ENCODE results near the gene SHROOM4. TPM values are rescaled to one million over a fixed set of nuclear protein-coding genes. Genes with fewer than 3 reads are reported as not detected.

Gene SHROOM4
- polyA plus RNA-seq, 1 donor, result 22.0 TPM

DNA sequence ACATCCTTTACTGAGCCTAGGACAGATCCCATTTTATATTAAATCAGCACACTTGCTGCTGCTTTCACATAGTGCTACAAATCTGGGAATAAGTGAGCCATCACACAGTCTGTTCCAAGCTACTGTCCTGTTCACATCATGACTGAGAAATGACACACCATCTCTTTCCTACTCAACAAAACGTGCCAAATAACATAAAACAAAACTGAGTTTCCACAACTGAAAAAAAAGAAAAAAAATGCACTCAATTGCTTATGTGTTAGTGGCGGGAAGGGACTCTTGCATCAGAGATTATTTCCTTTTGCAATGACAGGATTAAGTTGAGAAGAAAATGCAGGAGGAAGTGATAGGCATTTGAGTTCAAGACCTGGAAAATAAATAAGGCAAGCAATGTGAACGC is 109.0 kb downstream of the SHROOM4 start:
- no peak for DNase-seq

DNA sequence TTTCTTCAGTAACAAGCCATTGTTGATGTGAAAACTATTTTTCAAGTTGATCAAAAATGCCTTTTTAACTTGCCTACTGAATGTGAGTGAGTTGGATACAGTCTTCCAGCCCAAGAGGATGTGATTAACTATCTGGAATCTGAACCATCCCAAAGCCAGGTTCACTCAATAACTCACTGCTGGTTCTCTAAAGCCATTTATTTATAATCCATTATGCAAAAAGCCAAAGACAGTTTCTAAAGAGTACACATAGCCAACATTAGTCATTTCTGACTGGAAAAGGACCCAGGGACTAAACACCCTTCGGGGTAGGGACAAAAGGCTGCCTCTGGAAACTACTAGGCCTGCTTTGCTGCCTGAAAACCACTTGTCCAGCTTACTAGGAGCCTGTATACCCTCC is 109.6 kb downstream of the SHROOM4 start:
- no peak for DNase-seq

DNA sequence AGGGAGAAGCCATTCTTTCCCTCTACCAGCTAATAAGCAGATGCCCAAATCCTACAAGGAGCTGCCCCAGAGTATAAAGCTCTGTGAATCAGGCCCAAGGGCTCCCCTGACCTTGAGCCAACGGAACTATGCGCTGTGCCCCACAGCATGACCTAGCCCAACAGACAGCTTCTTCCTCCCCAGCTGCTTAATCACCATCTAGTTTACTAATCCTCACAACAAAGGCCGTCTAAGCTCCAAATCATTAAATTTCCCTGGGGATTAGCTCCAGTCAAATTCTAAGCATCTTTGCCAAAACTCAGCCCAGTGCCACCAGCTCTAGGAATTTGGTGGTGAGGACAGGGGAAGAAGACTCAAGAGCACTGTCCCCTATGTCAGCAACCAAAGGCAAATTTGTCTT is 113.1 kb downstream of the SHROOM4 start:
- DNase-seq, result no peak

DNA sequence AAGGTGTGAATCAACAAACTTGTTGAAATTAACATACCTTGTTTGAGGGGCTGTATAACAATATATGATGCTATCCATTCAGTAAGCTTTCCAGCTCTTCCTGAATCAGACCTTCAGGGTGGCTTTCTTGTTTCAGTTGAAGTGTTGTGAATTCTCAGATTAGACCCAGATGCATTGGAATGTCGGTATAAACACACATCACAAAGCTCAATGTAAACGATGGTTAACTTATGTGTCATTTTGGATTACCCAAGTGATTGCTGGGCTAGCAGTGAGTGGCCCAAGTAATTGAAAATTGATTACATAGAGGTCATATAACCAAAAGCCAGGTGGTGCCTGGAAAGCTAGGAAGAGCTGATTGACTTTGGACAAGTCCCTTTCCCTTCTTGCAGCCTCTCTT is 115.0 kb downstream of the SHROOM4 start:
- no peak for DNase-seq

DNA sequence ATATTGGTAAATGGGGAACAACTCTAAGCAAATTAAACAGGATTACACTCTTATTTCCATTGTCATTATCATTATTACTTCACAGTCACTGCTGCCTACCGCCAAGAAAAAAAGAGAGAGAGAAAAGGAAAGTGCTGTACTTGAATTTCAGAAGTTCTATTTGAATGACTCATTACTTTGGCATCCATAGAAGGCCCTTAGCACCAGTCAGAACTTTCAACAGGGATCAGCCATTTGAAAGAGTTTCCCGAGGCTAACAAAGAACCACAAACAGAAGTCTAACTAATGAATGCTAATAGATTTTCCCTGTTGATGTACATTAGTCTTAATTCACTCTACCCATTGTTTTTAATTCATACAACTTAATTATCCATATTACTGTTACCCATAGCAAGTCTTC is 116.3 kb downstream of the SHROOM4 start:
- DNase-seq, result no peak

DNA sequence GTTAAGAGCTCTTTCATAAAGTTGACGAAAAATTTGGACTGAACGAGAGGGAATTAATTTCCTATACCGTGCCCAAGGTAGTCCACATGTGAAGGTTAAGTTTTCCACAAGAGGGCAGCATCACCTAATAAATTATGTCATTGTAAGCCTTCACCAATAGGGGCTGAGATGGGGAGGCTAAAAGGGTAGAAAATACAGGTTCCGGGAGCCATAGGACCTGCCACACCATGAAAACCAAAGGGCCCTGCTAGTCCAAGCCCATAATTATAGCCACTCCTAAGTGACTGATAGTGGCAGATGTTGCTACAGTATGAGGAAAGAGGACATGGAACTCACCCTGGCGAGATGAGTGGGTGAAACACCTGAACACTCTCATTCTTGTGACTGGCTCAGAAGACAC is 122.2 kb downstream of the SHROOM4 start:
- DNase-seq, result peak; percentile 42

DNA sequence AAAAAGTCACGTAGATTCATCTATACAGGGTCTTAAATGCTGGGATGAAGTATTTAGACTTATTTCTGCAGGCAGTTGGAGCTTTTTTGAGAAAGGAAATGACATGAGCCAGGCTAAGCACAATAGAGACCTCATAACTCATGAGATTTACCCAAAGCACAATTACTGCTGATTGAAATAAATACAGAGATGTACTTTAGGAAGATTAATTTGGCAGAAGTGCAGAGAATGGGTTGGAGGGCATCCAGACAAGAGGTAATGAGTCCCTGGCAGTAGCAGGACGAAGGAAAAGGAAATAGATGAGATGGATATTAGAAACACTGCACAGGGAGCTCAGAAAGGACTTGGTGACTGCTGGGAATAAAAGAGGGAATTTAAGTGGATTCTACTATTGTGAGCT is 129.1 kb downstream of the SHROOM4 start:
- DNase-seq, result no peak

DNA sequence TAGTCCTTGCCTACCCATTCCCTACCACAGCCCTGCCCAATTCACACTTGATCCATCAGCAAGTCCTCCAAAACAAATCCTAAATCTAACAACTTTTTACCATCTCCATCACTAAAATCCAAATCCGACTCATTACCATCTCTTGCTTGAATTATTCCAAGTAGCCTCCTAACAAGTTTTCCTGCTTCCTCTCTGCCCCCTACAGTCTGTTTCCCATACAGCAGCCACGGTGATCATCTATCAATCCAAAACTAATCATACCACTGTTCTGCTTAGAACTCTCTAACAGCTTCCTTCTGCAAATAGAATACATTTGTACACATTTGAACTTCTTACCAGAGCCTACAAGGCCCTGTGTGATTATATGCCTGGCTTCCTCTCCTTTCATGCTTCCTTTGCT is 133.0 kb downstream of the SHROOM4 start:
- DNase-seq, result no peak

DNA sequence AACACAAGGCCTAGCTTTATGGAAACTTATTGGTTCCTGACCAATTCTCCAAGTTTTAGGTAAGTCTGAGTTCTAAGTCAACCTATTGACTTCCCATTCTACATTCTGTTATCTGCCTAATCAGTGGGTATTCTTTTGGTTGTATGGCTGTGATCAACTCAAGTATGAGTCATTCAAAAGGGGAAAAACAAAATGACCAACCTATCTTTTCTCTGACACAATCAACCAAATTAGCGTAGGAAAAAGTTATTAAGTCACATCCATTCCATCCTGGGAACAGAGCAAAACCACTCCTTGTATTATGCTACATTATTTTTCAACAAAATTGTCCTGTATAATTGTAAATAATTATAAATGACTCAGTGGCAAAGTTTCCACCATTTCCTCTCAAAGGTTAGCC is 136.2 kb downstream of the SHROOM4 start:
- DNase-seq, result no peak

DNA sequence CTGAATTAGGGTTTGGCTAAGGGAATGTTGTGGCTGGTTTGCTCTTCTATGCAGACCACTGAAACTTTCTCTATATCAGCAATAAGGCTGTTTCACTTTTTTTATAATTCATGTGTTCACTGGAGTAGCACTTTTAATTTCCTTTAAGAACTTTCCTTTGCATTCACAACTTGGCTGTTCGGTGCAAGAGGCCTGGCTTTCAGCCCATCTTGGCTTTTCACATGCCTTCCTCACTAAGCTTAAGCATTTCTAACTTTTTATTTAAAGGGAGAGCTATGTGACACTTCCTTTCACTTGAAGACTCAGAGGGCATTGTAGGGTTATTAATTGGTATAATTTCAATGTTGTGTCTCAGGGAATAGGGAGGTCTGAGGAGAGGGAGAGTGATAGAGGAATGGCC is 142.3 kb downstream of the SHROOM4 start:
- no peak for DNase-seq

DNA sequence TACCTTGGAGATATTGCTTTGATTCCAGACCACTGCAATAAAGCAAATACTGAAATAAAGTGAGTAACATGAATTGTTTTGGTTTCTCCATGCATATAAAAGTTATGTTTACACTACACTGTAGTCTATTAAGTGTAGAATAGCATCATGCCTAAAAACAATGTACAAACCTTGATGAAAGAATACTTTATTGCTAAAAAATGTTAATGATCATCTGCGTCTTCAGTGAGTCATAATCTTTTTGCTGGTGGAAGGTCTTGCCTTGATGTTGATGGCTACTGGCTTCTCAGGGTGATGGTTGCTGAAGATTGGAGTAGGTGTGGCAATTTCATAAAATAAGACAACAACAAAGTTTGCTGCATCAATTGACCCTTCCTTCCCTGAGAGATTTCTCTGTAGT is 145.1 kb downstream of the SHROOM4 start:
- no peak for DNase-seq

DNA sequence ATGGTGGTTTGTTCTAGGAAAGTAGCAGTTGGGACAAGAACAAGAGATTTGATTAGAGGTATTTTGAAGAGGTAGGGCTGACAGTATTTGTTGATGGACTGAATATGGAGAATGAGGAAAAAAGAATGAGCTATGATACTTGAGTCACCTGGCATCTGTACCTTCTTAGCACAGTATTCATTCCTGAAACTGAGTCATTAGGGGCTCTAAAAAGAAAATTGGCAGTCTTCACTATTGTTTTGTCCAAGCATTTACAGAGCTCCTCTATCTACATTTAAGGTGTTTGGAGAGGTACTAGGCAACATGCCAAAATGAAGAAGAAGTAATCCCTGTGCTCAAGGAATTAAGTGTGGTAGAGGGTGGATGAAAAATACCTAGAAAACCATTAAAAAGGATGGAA is 165.8 kb downstream of the SHROOM4 start:
- no peak for DNase-seq

DNA sequence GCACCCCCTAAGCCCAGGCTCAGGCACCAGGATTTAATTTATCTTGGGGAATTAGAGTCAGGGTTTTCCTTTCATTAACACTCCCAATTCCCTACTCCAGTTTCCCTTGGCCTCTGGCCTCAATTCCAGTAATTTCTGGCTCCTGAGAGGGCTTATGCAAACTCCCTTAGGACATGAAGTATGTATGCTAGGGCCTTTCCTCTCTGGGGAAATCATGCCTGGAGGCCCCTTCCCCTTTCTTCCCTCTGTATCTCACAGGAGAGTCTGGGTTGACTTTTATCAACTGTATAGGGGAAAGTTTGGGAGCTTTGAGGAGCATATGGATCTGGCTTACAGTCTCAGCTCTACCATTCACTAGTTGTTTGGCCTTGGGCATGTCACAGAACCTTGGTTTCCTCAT is 169.5 kb downstream of the SHROOM4 start:
- DNase-seq, result no peak

DNA sequence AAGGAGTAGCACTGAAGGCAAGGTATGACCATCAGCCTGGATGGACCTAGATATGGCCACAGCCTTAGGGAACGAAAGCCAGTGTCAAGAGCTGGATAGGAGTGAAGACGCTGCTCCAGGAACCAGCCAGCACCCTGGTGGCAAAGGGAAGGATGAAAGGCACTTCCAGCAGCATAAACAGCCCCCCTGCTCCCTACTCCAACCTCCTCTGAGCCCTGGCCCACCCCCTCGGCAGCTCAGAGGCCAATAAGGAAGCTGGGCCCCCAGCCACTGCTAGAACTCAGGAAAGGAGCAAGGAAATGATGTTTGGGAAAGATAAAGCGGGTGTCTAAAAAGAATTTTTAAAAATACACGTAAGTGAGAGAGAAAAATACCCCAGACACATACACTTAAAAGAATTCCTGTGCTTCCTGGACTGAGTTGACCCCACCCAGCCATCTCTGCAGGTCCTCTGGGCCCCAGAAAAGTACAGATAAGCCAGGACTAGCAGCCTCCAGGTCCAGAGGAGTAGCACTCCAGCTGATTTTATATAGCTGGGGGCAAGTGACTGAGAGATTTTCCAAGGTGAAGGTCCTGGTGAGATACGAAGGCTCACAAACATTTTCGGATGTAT is 170.4 kb downstream of the SHROOM4 start:
- no peak for DNase-seq

DNA sequence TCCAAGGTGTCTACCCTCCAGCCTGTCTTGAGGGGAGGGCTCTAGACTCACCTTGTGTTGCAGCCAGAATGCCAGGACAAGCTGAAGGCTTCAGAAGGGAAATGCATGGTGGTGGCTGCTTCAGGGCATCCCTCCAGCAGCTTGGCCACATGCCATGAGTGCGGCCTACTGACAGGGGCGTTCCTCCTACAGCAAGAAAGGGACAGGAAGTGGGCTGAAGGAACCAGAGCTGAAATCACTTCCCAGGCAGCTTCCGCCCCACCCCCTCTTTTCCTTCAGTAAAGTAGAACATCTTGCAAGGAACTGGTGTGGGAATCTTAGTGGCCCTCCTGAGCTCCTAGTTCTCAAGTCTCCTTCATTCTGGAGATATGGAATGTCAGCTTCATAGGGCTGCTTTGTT is 175.9 kb downstream of the SHROOM4 start:
- no peak for DNase-seq

DNA sequence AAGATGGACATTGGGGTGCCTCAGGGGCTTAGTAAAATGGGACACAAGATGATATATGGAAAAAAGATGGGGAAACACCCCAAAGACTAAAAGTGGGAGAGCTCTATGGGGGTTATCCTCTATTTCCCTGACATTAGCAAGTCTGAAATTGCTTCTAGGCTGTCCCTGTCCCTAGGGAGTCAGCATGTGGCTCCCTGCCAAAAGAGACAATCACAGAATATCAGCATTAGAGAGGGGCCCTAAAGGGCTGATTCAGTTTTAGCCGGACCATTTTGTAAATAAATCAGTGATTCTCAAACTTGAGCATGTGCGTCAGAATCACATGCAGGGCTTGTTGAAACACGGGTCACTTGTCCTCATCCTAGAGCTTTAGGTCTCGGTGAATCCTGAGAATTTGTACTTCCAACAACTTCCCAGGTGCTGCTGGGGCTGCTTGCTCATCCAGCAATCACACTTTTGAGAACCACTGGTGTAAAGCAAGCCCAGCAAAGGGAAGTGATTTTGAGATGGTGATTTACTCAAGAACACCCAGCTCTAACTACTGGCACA is 178.1 kb downstream of the SHROOM4 start:
- no peak for DNase-seq

DNA sequence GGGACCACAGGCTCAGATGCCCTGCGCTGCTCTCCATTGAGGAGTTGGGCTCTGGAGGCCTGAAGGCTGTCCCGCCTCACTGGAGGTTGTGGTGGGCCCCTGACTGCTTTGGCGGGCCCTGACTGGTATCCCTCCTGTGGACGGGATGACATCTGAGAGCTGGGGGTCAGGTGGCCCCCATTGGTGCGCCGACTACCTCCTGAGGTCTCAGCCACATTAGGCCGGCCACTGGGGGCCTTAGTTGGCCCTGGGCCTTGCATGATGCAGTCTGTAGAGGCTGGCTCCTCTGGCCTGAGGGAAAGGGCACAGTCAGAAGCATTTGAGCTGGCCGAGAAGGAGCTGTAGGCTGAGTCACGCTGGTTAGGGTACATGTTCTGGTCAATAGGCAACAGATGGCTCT is 178.8 kb downstream of the SHROOM4 start:
- no peak for DNase-seq

DNA sequence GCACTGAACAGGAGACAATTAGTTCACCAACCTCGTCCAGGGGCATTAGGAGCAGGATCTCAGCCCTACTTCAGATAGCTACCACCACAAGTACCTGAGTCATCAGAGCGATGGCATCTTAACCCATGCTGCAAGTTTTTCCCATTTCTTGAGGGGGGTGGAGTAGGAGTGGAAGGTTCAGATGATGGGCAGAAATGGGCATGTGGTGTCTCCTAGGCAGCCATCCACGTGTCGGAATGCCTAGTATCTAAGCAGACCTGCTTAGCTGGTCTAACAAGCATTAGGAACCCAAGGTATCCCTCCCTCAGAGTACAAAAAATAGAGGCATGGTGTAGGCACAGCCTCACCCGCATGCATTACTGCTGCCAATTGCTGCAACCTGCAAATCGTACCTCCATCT is 184.2 kb downstream of the SHROOM4 start:
- DNase-seq, result no peak

DNA sequence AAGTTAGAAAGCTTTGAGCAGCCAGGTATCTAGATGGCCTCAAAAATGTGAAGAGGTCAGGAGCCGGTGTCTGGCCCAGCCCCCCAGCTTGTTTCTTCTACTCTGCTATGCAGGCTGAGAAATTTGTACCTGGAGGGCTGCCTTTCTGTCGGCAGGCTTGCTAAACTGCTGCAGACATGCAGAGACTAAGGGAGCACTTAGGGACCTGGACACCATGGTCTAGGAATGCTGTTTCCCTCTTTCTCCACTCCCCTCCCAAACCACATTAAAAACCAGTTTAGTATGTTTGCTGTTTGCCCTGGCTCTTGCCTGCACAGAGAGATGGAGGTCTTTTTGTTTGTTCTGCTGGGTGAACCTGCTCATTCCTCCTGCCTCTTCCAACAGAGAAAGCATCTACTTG is 186.3 kb downstream of the SHROOM4 start:
- DNase-seq, result no peak

DNA sequence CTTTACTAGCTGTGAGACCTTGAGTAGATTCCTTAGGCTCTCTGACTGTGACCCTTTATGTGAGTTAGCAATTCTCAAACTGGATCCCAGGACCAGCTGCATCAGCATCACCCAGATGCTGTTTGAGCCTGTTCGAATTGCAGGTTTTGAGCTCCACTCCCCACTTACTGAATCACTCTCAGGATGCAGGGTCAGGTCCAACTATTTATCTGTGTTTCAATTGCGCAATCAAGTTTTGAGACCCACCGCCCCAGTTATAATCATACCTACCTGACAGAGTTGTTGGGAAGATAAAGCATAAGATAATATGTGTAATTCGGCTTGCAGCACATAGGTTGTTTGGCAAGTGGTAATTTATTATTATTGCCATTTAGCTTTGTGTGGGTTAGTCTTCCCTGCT is 187.6 kb downstream of the SHROOM4 start:
- no peak for DNase-seq

DNA sequence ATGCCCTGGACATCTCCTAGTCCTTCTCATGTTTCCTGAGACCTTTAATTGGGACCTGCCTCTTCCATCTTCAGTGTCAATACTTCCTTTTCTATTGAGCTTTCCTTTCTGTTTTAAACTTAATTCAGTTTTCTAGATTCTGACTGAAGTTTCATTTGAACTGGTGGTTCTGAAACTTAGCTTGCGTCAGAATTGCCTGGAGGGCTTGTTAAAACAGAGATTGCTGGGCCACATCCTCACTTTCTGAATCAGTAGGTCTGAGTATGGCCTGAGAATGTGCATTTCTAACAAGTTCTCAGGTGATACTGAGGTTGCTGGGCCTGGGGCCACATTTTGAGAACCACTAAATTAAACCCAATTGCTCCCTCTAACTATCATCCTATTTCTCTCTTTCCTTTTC is 191.2 kb downstream of the SHROOM4 start:
- DNase-seq, result no peak

DNA sequence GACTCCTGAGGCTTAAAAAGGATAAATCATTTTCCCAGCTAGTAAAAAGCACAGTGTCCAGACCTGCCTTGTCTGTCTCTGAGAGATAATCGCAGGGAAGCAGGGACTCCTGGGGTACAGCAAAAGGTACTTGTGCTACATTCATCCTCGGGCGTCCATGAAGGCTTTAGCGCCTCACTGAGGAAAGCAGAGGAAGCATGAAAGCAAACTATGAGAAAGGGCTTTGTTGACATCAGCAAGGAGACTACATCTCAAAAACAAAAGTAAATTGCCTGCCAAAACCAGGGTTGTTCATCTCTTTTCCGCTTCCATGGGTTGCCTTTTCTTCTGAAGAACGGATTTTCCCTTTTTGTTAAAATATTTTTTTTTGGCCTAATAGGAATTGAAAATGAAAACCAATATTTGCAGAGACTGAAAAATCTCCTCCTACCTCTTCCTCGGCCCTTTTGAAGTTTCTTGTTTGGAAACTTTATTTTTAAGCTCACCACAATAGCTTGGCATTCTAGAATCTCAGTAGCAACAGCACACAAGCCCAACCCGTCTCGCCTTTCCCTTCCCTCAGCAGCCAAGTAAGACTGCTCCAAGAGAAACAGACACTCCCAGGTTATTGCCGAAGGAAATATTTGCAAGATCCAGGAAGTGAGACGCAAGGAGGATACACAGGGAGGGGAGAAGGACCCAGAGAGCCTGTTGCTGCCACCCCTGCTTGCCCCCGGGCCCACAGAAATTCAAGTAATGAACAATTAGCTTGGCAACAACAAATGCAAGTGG is 195.0 kb downstream of the SHROOM4 start:
- no peak for DNase-seq

DNA sequence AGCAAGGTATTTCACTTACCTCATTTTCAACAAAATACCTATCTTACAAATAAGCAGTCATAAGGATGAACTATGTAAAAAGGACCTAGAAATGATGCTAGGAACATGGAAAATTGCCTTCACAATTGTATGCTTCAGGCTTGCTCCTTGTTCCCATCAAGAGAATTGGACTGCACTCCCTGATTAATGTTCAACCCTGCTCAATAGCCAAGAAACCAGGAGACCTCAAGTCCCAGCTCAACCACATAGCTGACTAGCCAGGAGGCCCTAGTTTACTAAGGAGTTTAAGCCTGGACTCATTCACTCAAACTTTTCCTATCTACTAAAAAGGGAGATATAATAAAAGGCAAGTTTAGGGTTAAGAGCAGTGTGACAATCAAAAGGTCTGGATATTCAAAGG is 196.8 kb downstream of the SHROOM4 start:
- no peak for DNase-seq

DNA sequence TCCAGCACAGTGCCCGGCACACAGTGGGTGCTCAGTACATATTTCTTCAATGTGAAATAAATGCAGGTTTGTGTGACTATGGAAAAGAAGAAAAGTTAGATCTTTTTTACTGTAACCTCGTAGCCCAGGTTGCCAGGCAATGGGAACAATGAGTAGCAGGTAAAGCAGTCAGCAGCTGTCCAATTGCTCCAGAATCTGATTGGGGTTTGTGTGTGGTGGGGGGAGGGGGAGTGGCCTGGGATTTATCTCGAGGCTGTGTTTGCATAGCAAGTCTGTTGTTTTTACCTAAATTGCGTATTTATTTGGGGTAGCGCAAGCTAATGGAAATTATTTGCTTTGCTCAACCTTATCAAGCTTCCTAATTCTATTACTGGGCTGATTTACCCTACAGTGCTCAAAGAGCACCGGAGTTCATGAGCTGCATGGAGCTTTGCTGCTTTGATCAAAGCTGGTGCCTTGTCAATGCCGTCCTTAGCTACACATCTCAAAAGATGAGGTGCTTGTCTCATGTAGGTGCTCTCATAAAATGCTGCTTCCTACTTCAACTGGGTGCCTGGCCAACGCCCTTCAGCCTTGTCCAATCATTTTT is 198.3 kb downstream of the SHROOM4 start:
- no peak for DNase-seq
